ENCODE measurements around the gene BORA. TPM values are rescaled to one million over a fixed set of nuclear protein-coding genes. Genes with fewer than 3 reads are reported as not detected.
"Not testable (repeated sequence)": the region's sequence is repeated elsewhere in the genome, so short reads cannot be mapped to it uniquely, and the experiment has no call there.

BORA gene
- total RNA-seq, 1 donor from 2014 or later: 3.2 TPM

- Mint-ChIP-seq H3K4me1 (ENCODE audit: low read depth) (no peaks in the 10 kb centered on the region), H3K4me3 (ENCODE audit: unreplicated experiment) (no peak overlapping the region), H3K27me3 (ENCODE audit: low read depth) (no peaks in the 10 kb centered on the region), H3K9me3 (ENCODE audit: low read depth) (peaks cover 4% of the 10 kb centered on the region), H3K36me3 (ENCODE audit: low read depth) (peaks cover 1% of the 10 kb centered on the region), H3K27ac (ENCODE audit: unreplicated experiment) (no peak overlapping the region)
- DNase-seq (ENCODE audit: low spot score): no peak
- no peak for TF ChIP-seq CTCF (IDR thresholded peaks at IDR 0.05)
Measured at GRCh38 chr13:72700509-72700908, 27.2 kb upstream of the BORA start.

- H3K27me3 Mint-ChIP-seq (ENCODE audit: low read depth): no peaks in the 10 kb centered on the region
- H3K9me3 Mint-ChIP-seq (ENCODE audit: low read depth): peaks cover 7% of the 10 kb centered on the region
- no peak overlapping the region for H3K4me3 Mint-ChIP-seq (ENCODE audit: unreplicated experiment)
- no peaks in the 10 kb centered on the region for H3K4me1 Mint-ChIP-seq (ENCODE audit: low read depth)
- H3K27ac Mint-ChIP-seq (ENCODE audit: unreplicated experiment): no peak overlapping the region
- TF ChIP-seq CTCF (IDR thresholded peaks at IDR 0.05): no peak
- peaks cover 23% of the 10 kb centered on the region for H3K36me3 Mint-ChIP-seq (ENCODE audit: low read depth)
- no peak for DNase-seq (ENCODE audit: low spot score)
Measured at GRCh38 chr13:72716776-72717175, 10.9 kb upstream of the BORA start.

- not testable (repeated sequence) for H3K9me3 Mint-ChIP-seq (ENCODE audit: low read depth); H3K27me3 Mint-ChIP-seq (ENCODE audit: low read depth); H3K36me3 Mint-ChIP-seq (ENCODE audit: low read depth); DNase-seq (ENCODE audit: low spot score)
- Mint-ChIP-seq H3K27ac (ENCODE audit: unreplicated experiment) (peak overlapping the region; percentile 8), H3K4me1 (ENCODE audit: low read depth) (peaks cover 40% of the 10 kb centered on the region), H3K4me3 (ENCODE audit: unreplicated experiment) (peak overlapping the region; percentile 92)
Measured at GRCh38 chr13:72726185-72726584, 1.5 kb upstream of the BORA start.

- H3K4me1 Mint-ChIP-seq (ENCODE audit: low read depth): peaks cover 40% of the 10 kb centered on the region
- no peaks in the 10 kb centered on the region for H3K27me3 Mint-ChIP-seq (ENCODE audit: low read depth)
- no peaks in the 10 kb centered on the region for H3K36me3 Mint-ChIP-seq (ENCODE audit: low read depth)
- H3K27ac Mint-ChIP-seq (ENCODE audit: unreplicated experiment): peak overlapping the region; percentile 77
- H3K4me3 Mint-ChIP-seq (ENCODE audit: unreplicated experiment): peak overlapping the region; percentile 92
- peak; percentile 90 for DNase-seq (ENCODE audit: low spot score)
- H3K9me3 Mint-ChIP-seq (ENCODE audit: low read depth): no peaks in the 10 kb centered on the region
- no peak for TF ChIP-seq CTCF (IDR thresholded peaks at IDR 0.05)
Measured at GRCh38 chr13:72726726-72727416, 852 bp upstream of the BORA start.

GRCh38 chr13:72728290-72728605 is 525 bp downstream of the BORA start:
- no peak for DNase-seq (ENCODE audit: low spot score)
- Mint-ChIP-seq H3K36me3 (ENCODE audit: low read depth) (peaks cover 3% of the 10 kb centered on the region), H3K27ac (ENCODE audit: unreplicated experiment) (peak overlapping the region; percentile 86), H3K4me1 (ENCODE audit: low read depth) (peaks cover 30% of the 10 kb centered on the region), H3K9me3 (ENCODE audit: low read depth) (no peaks in the 10 kb centered on the region), H3K27me3 (ENCODE audit: low read depth) (no peaks in the 10 kb centered on the region), H3K4me3 (ENCODE audit: unreplicated experiment) (peak overlapping the region; percentile 92)
- no peak for TF ChIP-seq CTCF (IDR thresholded peaks at IDR 0.05)

GRCh38 chr13:72737033-72737432 is 9.3 kb downstream of the BORA start:
- Mint-ChIP-seq H3K36me3 (ENCODE audit: low read depth) (peaks cover 8% of the 10 kb centered on the region), H3K9me3 (ENCODE audit: low read depth) (no peaks in the 10 kb centered on the region), H3K27ac (ENCODE audit: unreplicated experiment) (no peak overlapping the region), H3K4me1 (ENCODE audit: low read depth) (no peaks in the 10 kb centered on the region), H3K4me3 (ENCODE audit: unreplicated experiment) (no peak overlapping the region), H3K27me3 (ENCODE audit: low read depth) (no peaks in the 10 kb centered on the region)
- TF ChIP-seq CTCF (IDR thresholded peaks at IDR 0.05): no peak
- no peak for DNase-seq (ENCODE audit: low spot score)

Data from chondrocyte (in vitro differentiated cells).